WTC11 (cell line): Measurements from ENCODE around the gene CALU. TPM values are rescaled to one million over a fixed set of nuclear protein-coding genes. Genes with fewer than 3 reads are reported as not detected.
A peak's percentile ranks its signal among the peaks of the same experiment; 100 is the strongest.

Experiments used
- ATAC-seq: fragments of 200-7000 bp; cut with Tn5 transposase; 2 replicates; pipeline ENCODE4 v1.10.0; 2021; ENCODE audit warnings: mild to moderate bottlenecking, moderate library complexity
- CTCF ChIA-PET: fragments of 300-600 bp; sonication (Branson Sonifier 250); formaldehyde crosslinking; loops from one replicate; lab custom pipeline; 2021; ENCODE audit warnings: antibody characterized with exemption; lab: Charles Lee
- POLR2A ChIA-PET: fragments of 350-600 bp; sonication (Branson Sonifier 250); formaldehyde crosslinking; loops from one replicate; lab custom pipeline; 2021; ENCODE audit warnings: antibody characterized with exemption; lab: Charles Lee
- DNase-seq: peaks from one replicate; pipeline ENCODE4 v3.0.0; 2021; ENCODE audit warnings: low spot score
- H3K27ac Mint-ChIP-seq: 2 replicates; pipeline ENCODE4 v1.8.0; 2021; ENCODE audit warnings: mixed read lengths
- H3K27me3 Mint-ChIP-seq: 2 replicates; pipeline ENCODE4 v1.8.0; 2021; ENCODE audit warnings: low read depth, mild to moderate bottlenecking, moderate library complexity, mixed read lengths
- H3K36me3 Mint-ChIP-seq: 2 replicates; pipeline ENCODE4 v1.8.0; 2021; ENCODE audit warnings: mixed read lengths
- H3K4me1 Mint-ChIP-seq: 2 replicates; pipeline ENCODE4 v1.8.0; 2022; ENCODE audit warnings: mixed read lengths
- H3K4me3 Mint-ChIP-seq: 2 replicates; pipeline ENCODE4 v1.8.0; 2021; ENCODE audit warnings: mild to moderate bottlenecking, moderate library complexity, mixed read lengths
- H3K9me3 Mint-ChIP-seq: 2 replicates; pipeline ENCODE4 v1.8.0; 2021; ENCODE audit warnings: mixed read lengths
- E2F4 ChIP-seq: sonication (generic); formaldehyde crosslinking; IDR thresholded peaks from 2 replicates; pipeline ENCODE4 v1.8.1; 2022; ENCODE audit warnings: low read depth, mild to moderate bottlenecking, moderate library complexity, missing genetic modification reagents, borderline replicate concordance
- EMX1 ChIP-seq: fragments of 250-450 bp; sonication (Bioruptor Pico); IDR thresholded peaks from 2 replicates; pipeline ENCODE4 v1.8.0; 2021; ENCODE audit warnings: mild to moderate bottlenecking
- GRHL2 ChIP-seq: fragments of 250-450 bp; sonication (Bioruptor Pico); IDR thresholded peaks from 2 replicates; pipeline ENCODE4 v1.8.0; 2022; ENCODE audit warnings: mild to moderate bottlenecking, moderate library complexity; ENCODE audit not compliant: insufficient replicate concordance, severe bottlenecking
- GTF2I ChIP-seq: fragments of 250-450 bp; sonication (Bioruptor Pico); conservative IDR thresholded peaks from 2 replicates; pipeline ENCODE4 v1.4.0; 2021; ENCODE audit warnings: mild to moderate bottlenecking
- MXD4 ChIP-seq: fragments of 250-450 bp; sonication (Bioruptor Pico); IDR thresholded peaks from 2 replicates; pipeline ENCODE4 v1.8.0; 2021; ENCODE audit warnings: mild to moderate bottlenecking, moderate library complexity, borderline replicate concordance
- NFE2L1 ChIP-seq: sonication (generic); formaldehyde crosslinking; IDR thresholded peaks from 2 replicates; pipeline ENCODE4 v1.8.1; 2023; ENCODE audit warnings: missing genetic modification reagents
- NR1H2 ChIP-seq: sonication (generic); formaldehyde crosslinking; IDR thresholded peaks from 2 replicates; pipeline ENCODE4 v1.9.0; 2021; ENCODE audit warnings: mild to moderate bottlenecking, moderate library complexity, missing genetic modification reagents
- NR3C1 ChIP-seq: sonication (generic); formaldehyde crosslinking; conservative IDR thresholded peaks from 2 replicates; pipeline ENCODE4 v1.8.1; 2023; ENCODE audit warnings: low read depth, mild to moderate bottlenecking, missing genetic modification reagents
- PRRX2 ChIP-seq: fragments of 250-450 bp; sonication (Bioruptor Pico); IDR thresholded peaks from 2 replicates; pipeline ENCODE4 v1.8.0; 2021; ENCODE audit warnings: mild to moderate bottlenecking
- RELA ChIP-seq: sonication (generic); formaldehyde crosslinking; IDR thresholded peaks from 2 replicates; pipeline ENCODE4 v1.8.1; 2022; ENCODE audit warnings: missing genetic modification reagents, mild to moderate bottlenecking, borderline replicate concordance
- STAT6 ChIP-seq: sonication (generic); formaldehyde crosslinking; conservative IDR thresholded peaks from 2 replicates; pipeline ENCODE4 v1.8.1; 2023; ENCODE audit warnings: mild to moderate bottlenecking, low read depth, missing genetic modification reagents, moderate library complexity
- TCF7 ChIP-seq: sonication (generic); formaldehyde crosslinking; IDR thresholded peaks from 2 replicates; pipeline ENCODE4 v1.8.0; 2022; ENCODE audit warnings: mild to moderate bottlenecking, low read depth, missing genetic modification reagents, moderate library complexity
- TEAD4 ChIP-seq: sonication (generic); formaldehyde crosslinking; IDR thresholded peaks from 2 replicates; pipeline ENCODE4 v1.8.0; 2022; ENCODE audit warnings: mild to moderate bottlenecking, missing genetic modification reagents
- ZNF232 ChIP-seq: sonication (generic); formaldehyde crosslinking; IDR thresholded peaks from 2 replicates; pipeline ENCODE4 v1.8.0; 2022; ENCODE audit warnings: mild to moderate bottlenecking, missing genetic modification reagents
- total RNA-seq: library from RNA; stranded (reverse); gene quantifications from 3 replicates; pipeline ENCODE4 v1.2.3, GENCODE V29; 2021
- TF ChIP-seq, protein P1 (sequence below): sonication (generic); formaldehyde crosslinking; IDR thresholded peaks from 2 replicates; pipeline ENCODE4 v1.8.1; 2022; ENCODE audit warnings: mild to moderate bottlenecking, moderate library complexity, missing genetic modification reagents
- TF ChIP-seq, protein P2 (sequence below): sonication (generic); formaldehyde crosslinking; IDR thresholded peaks from 2 replicates; pipeline ENCODE4 v1.8.0; 2023; ENCODE audit warnings: missing genetic modification reagents
- TF ChIP-seq, protein P3 (sequence below): fragments of 250-450 bp; sonication (Bioruptor Pico); IDR thresholded peaks from 2 replicates; pipeline ENCODE4 v1.9.0; 2021; ENCODE audit warnings: mild to moderate bottlenecking
- TF ChIP-seq, protein P4 (sequence below): sonication (generic); formaldehyde crosslinking; IDR thresholded peaks from 2 replicates; pipeline ENCODE4 v1.8.1; 2023; ENCODE audit warnings: mild to moderate bottlenecking, missing genetic modification reagents, moderate library complexity

Gene CALU
- total RNA-seq, 1 experiment from 2014 or later: 150 TPM

GRCh38 chr7:128743112-128743772 is 4.1 kb downstream of the CALU start (continued):
- TF ChIP-seq E2F4 (CRISPR knock-in tag) (no peak), EMX1 (CRISPR knock-in tag) (no peak), GRHL2 (CRISPR knock-in tag) (no peak), NR3C1 (CRISPR knock-in tag) (no peak), GTF2I (no peak), STAT6 (CRISPR knock-in tag) (no peak), RELA (CRISPR knock-in tag) (no peak), ZNF232 (CRISPR knock-in tag) (no peak), MXD4 (CRISPR knock-in tag) (no peak), NFE2L1 (CRISPR knock-in tag) (no peak)
- TF ChIP-seq, all 79 proteins: peak for 0

- H3K27me3 Mint-ChIP-seq: no peaks in the 10 kb centered on the region
- CTCF ChIA-PET: no interaction called here
- peaks cover 16% of the 10 kb centered on the region for H3K4me1 Mint-ChIP-seq
- ATAC-seq (no peak), DNase-seq (no peak)
- H3K27ac Mint-ChIP-seq: peak overlapping the region; percentile 38
- H3K36me3 Mint-ChIP-seq: peaks cover 30% of the 10 kb centered on the region
- no peak overlapping the region for H3K4me3 Mint-ChIP-seq
- no peaks in the 10 kb centered on the region for H3K9me3 Mint-ChIP-seq
- TF ChIP-seq, protein P1, sequence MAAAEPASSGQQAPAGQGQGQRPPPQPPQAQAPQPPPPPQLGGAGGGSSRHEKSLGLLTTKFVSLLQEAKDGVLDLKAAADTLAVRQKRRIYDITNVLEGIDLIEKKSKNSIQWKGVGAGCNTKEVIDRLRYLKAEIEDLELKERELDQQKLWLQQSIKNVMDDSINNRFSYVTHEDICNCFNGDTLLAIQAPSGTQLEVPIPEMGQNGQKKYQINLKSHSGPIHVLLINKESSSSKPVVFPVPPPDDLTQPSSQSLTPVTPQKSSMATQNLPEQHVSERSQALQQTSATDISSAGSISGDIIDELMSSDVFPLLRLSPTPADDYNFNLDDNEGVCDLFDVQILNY (CRISPR knock-in tag): no peak
- TF ChIP-seq, protein P2, sequence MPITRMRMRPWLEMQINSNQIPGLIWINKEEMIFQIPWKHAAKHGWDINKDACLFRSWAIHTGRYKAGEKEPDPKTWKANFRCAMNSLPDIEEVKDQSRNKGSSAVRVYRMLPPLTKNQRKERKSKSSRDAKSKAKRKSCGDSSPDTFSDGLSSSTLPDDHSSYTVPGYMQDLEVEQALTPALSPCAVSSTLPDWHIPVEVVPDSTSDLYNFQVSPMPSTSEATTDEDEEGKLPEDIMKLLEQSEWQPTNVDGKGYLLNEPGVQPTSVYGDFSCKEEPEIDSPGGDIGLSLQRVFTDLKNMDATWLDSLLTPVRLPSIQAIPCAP (CRISPR knock-in tag): no peak
- TF ChIP-seq, protein P3, sequence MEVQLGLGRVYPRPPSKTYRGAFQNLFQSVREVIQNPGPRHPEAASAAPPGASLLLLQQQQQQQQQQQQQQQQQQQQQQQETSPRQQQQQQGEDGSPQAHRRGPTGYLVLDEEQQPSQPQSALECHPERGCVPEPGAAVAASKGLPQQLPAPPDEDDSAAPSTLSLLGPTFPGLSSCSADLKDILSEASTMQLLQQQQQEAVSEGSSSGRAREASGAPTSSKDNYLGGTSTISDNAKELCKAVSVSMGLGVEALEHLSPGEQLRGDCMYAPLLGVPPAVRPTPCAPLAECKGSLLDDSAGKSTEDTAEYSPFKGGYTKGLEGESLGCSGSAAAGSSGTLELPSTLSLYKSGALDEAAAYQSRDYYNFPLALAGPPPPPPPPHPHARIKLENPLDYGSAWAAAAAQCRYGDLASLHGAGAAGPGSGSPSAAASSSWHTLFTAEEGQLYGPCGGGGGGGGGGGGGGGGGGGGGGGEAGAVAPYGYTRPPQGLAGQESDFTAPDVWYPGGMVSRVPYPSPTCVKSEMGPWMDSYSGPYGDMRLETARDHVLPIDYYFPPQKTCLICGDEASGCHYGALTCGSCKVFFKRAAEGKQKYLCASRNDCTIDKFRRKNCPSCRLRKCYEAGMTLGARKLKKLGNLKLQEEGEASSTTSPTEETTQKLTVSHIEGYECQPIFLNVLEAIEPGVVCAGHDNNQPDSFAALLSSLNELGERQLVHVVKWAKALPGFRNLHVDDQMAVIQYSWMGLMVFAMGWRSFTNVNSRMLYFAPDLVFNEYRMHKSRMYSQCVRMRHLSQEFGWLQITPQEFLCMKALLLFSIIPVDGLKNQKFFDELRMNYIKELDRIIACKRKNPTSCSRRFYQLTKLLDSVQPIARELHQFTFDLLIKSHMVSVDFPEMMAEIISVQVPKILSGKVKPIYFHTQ (CRISPR knock-in tag): no peak
- TF ChIP-seq, protein P4, sequence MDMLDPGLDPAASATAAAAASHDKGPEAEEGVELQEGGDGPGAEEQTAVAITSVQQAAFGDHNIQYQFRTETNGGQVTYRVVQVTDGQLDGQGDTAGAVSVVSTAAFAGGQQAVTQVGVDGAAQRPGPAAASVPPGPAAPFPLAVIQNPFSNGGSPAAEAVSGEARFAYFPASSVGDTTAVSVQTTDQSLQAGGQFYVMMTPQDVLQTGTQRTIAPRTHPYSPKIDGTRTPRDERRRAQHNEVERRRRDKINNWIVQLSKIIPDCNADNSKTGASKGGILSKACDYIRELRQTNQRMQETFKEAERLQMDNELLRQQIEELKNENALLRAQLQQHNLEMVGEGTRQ (CRISPR knock-in tag): no peak
- TF ChIP-seq TEAD4 (CRISPR knock-in tag) (no peak), NR1H2 (CRISPR knock-in tag) (no peak), PRRX2 (no peak), TCF7 (no peak)
- POLR2A ChIA-PET: no interaction called here
Observed at GRCh38 chr7:128744366-128744905, 5.3 kb downstream of the CALU start.
